ENCODE data around the gene LONRF2.

- TF ChIP-seq CTCF (IDR thresholded peaks at IDR 0.05; ENCODE audit: poor library complexity) (no peak), EZH2 (IDR thresholded peaks at IDR 0.05; ENCODE audit: borderline replicate concordance) (no peak)
These were observed 57.6 kb downstream of the LONRF2 start for GRCh38 chr2:100264651-100265050.

Data from hepatocyte (in vitro differentiated cells).